Sigmoid colon (tissue), 4 donors: ENCODE results near the gene CYP11A1.

Experiments
- CTCF ChIP-seq, 4 experiments: fragments of 450-650 bp in 3 of 4; fragments of 200-600 bp in 1 of 4; IDR thresholded peaks; one replicate each; pipeline ENCODE4 v1.5.1; 2016 to 2019; ENCODE audit warnings: antibody characterized with exemption in 4 of 4, mild to moderate bottlenecking in 3 of 4, moderate library complexity in 2 of 4
- EP300 ChIP-seq, 4 donors: sonication (generic); formaldehyde crosslinking; IDR thresholded peaks; one replicate each; pipeline ENCODE4 v1.6.1; 2017; ENCODE audit warnings: antibody characterized with exemption in 4 of 4
- POLR2A ChIP-seq, 2 donors: fragments of 450-650 bp; IDR thresholded peaks; one replicate each; pipeline ENCODE4 v1.6.1; 2016; ENCODE audit warnings: antibody characterized with exemption in 2 of 2, mild to moderate bottlenecking in 2 of 2, moderate library complexity in 2 of 2
- POLR2AphosphoS5 ChIP-seq, 4 donors: sonication (generic); formaldehyde crosslinking; IDR thresholded peaks; one replicate each; pipeline ENCODE4 v1.6.1; 2017; ENCODE audit warnings: antibody characterized with exemption in 4 of 4

- TF ChIP-seq CTCF (IDR thresholded peaks at IDR 0.05): no peak
- TF ChIP-seq POLR2AphosphoS5 (IDR thresholded peaks at IDR 0.05): no peak
- TF ChIP-seq EP300 (IDR thresholded peaks at IDR 0.05): no peak
- no peak for TF ChIP-seq POLR2A (IDR thresholded peaks at IDR 0.05)
Measured at GRCh38 chr15:74408815-74409214, 41.4 kb upstream of the CYP11A1 start.
